GM12878 (cell line): Measurements from ENCODE around the gene TMEM45A. TPM values are rescaled to one million over a fixed set of nuclear protein-coding genes. Genes with fewer than 3 reads are reported as not detected.

Experiments
- ATAC-seq: fragments of 200-7000 bp; cut with Tn5 transposase; 3 replicates; pipeline ENCODE4 v1.9.1; 2020; ENCODE audit warnings: mild to moderate bottlenecking, moderate library complexity
- BruUV-seq: library from RNA; stranded (reverse); fragments of 400-500 nt; replicated peaks from 2 replicates; lab custom pipeline; 2021; lab: Mats Ljungman, UMichigan
- CTCF ChIA-PET: fragments of 300-600 bp; sonication (Branson Sonifier 250); formaldehyde crosslinking; extraction: SDS; loops from one replicate; lab custom pipeline; 2021; ENCODE audit warnings: inconsistent platforms; lab: Yijun Ruan, JAX
- POLR2A ChIA-PET: fragments of 350-600 bp; formaldehyde crosslinking; extraction: SDS; loops from one replicate; lab custom pipeline; 2021; ENCODE audit warnings: inconsistent platforms; lab: Charles Lee
- RAD21 ChIA-PET: fragments of 300-600 bp; sonication (Branson Sonifier 250); formaldehyde crosslinking; loops from one replicate; lab custom pipeline; 2023; ENCODE audit warnings: antibody characterized with exemption; ENCODE audit not compliant: unreplicated experiment; lab: Charles Lee
- SMC1A ChIA-PET: fragments of 300-600 bp; sonication (Branson Sonifier 250); formaldehyde crosslinking; loops from one replicate; lab custom pipeline; 2023; ENCODE audit not compliant: unreplicated experiment, uncharacterized antibody; lab: Charles Lee
- DNase-seq: peaks from one replicate; pipeline ENCODE4 v3.0.0-alpha.2; 2011; ENCODE audit warnings: low read depth, low spot score
- FAIRE-seq: peaks from 3 replicates; lab custom pipeline; 2011; peaks lifted over from hg19 to GRCh38; lab: Jason Lieb, UNC
- H2AFZ ChIP-seq: 2 replicates; pipeline ENCODE4 v1.6.0; 2011; ENCODE audit warnings: low read depth, low read length, control low read depth; ENCODE audit not compliant: control insufficient read depth
- H3K27ac ChIP-seq: 2 replicates; pipeline ENCODE4 v1.5.1; 2011; ENCODE audit warnings: control low read depth; ENCODE audit not compliant: control insufficient read depth, insufficient read depth
- H3K27me3 ChIP-seq, 2 experiments: replicated peaks in 1 of 2; 2 replicates each; pipeline versions ENCODE4 v1.6.0 to v1.6.1; 2011; ENCODE audit warnings: low read length in 1 of 2; ENCODE audit not compliant: control insufficient read depth in 2 of 2, insufficient read depth in 2 of 2
- H3K36me3 ChIP-seq, 2 experiments: 2 replicates each; pipeline ENCODE4 v1.5.1; 2011; ENCODE audit warnings: low read length in 1 of 2; ENCODE audit not compliant: control insufficient read depth in 2 of 2, insufficient read depth in 2 of 2
- H3K4me1 ChIP-seq: 2 replicates; pipeline ENCODE4 v1.6.1; 2011; ENCODE audit warnings: mild to moderate bottlenecking, low read length, moderate library complexity, mixed read lengths; ENCODE audit not compliant: control insufficient read depth, insufficient read depth
- H3K4me2 ChIP-seq: 2 replicates; pipeline ENCODE4 v1.6.0; 2011; ENCODE audit warnings: control low read depth; ENCODE audit not compliant: control insufficient read depth, insufficient read depth
- H3K4me3 ChIP-seq: fragments of 200-600 bp; sonication (generic); 2 replicates; pipeline ENCODE4 v1.5.1; 2016
- H3K79me2 ChIP-seq: 2 replicates; pipeline ENCODE4 v1.6.0; 2011; ENCODE audit warnings: low read length; ENCODE audit not compliant: control insufficient read depth, insufficient read depth
- H3K9ac ChIP-seq: 2 replicates; pipeline ENCODE4 v1.8.0; 2011; ENCODE audit warnings: low read length, control low read depth, mixed read lengths; ENCODE audit not compliant: control insufficient read depth, insufficient read depth
- H3K9me3 ChIP-seq: replicated peaks from 3 replicates; pipeline ENCODE4 v1.5.1; 2011; ENCODE audit warnings: mild to moderate bottlenecking, low read length; ENCODE audit not compliant: control insufficient read depth, insufficient read depth
- H4K20me1 ChIP-seq: 2 replicates; pipeline ENCODE4 v1.6.0; 2011; ENCODE audit not compliant: control insufficient read depth, insufficient read depth
- BCL11A ChIP-seq: IDR thresholded peaks from 2 replicates; pipeline ENCODE4 v1.6.1; 2011; ENCODE audit warnings: low read depth, low read length
- BHLHE40 ChIP-seq, 2 experiments: fragments of 450-650 bp in 1 of 2; IDR thresholded peaks; 2 replicates each; pipeline ENCODE4 v1.6.1; 2011 to 2017; ENCODE audit warnings: low read depth in 2 of 2, borderline replicate concordance in 1 of 2, improper control_type of control experiment in 1 of 2, low read length in 1 of 2, mild to moderate bottlenecking in 1 of 2
- CREM ChIP-seq: IDR thresholded peaks from 2 replicates; pipeline ENCODE4 v1.6.1; 2014; ENCODE audit warnings: antibody characterized with exemption, low read depth
- HDAC6 ChIP-seq: fragments of 200-600 bp; sonication (generic); IDR thresholded peaks from one replicate; pipeline ENCODE4 v1.8.0; 2017; ENCODE audit warnings: antibody characterized with exemption; ENCODE audit not compliant: unreplicated experiment
- HSF1 ChIP-seq: fragments of 150-350 bp; IDR thresholded peaks from 2 replicates; pipeline ENCODE4 v1.6.1; 2014; ENCODE audit warnings: mild to moderate bottlenecking, low read depth, low read length
- KAT2A ChIP-seq: conservative IDR thresholded peaks from 2 replicates; pipeline ENCODE4 v1.6.1; 2011; ENCODE audit warnings: low read depth, low read length; ENCODE audit not compliant: control insufficient read depth
- KDM1A ChIP-seq: fragments of 200-600 bp; sonication (generic); IDR thresholded peaks from 2 replicates; pipeline ENCODE4 v1.6.1; 2016; ENCODE audit warnings: borderline replicate concordance
- MTA2 ChIP-seq: fragments of 450-650 bp; IDR thresholded peaks from 2 replicates; pipeline ENCODE4 v1.6.1; 2016; ENCODE audit warnings: low read depth, mild to moderate bottlenecking, moderate library complexity
- RUNX3 ChIP-seq: IDR thresholded peaks from 2 replicates; pipeline ENCODE4 v1.6.1; 2012; ENCODE audit warnings: low read length, inconsistent platforms
- SIN3A ChIP-seq: IDR thresholded peaks from 2 replicates; pipeline ENCODE4 v1.6.1; 2012; ENCODE audit warnings: low read depth, low read length, improper control_type of control experiment
- SMAD1 ChIP-seq: fragments of 450-650 bp; IDR thresholded peaks from 2 replicates; pipeline ENCODE4 v1.6.1; 2018; ENCODE audit warnings: mild to moderate bottlenecking, low read depth; ENCODE audit not compliant: partially characterized antibody
- TARDBP ChIP-seq: IDR thresholded peaks from 2 replicates; pipeline ENCODE4 v1.6.1; 2016; ENCODE audit warnings: borderline replicate concordance
- ZBTB11 ChIP-seq: fragments of 450-650 bp; formaldehyde crosslinking; IDR thresholded peaks from 2 replicates; pipeline ENCODE4 v1.5.0; 2022; ENCODE audit warnings: mild to moderate bottlenecking, missing genetic modification characterization
- ZSCAN29 ChIP-seq: fragments of 450-650 bp; IDR thresholded peaks from 2 replicates; pipeline ENCODE4 v1.6.1; 2017; ENCODE audit warnings: mild to moderate bottlenecking, moderate library complexity
- WGBS: methylation state at CpG from one replicate; pipeline ENCODE4 v1.1.6; 2016; ENCODE audit warnings: low lambda C conversion rate; ENCODE audit not compliant: insufficient replicate concordance, insufficient coverage; ENCODE audit errors: missing lambda C conversion rate; 5-methylcytosine and 5-hydroxymethylcytosine counted together
- in situ Hi-C: fragments of 300-500 bp; cut with MboI; formaldehyde crosslinking; loops from 9 replicates; pipeline ENCODE4 v1.14.3; 2018; ENCODE audit warnings: mixed read lengths
- intact Hi-C: fragments of 100-400 bp; cut with micrococcal nuclease; formaldehyde crosslinking; loops from one replicate; pipeline ENCODE4 v1.14.2; 2022; ENCODE audit not compliant: unreplicated experiment
- polyA plus RNA-seq, 11 experiments: library from polyadenylated mRNA; depleted of rRNA in 4 of 11; unstranded in 6 of 11; stranded (reverse) in 5 of 11; fragments of >200 nt; fragmentation: Nextera tagmentation in 4 of 11; fragmentation: Illumina TruSeq in 1 of 11; extraction: Ambion mirVana in 4 of 11; extraction: Trizol in 1 of 11; gene quantifications; 1 replicate in 1 of 11; 2 replicates in 10 of 11; pipeline versions ENCODE4 v1.2.1 to v1.2.3, GENCODE V29; 2011 to 2016; ENCODE audit warnings: inconsistent platforms in 2 of 11, missing spikeins in 2 of 11, low read depth in 1 of 11
- total RNA-seq, 4 experiments: library from RNA; depleted of rRNA in 3 of 4; stranded (reverse); fragments of >200 nt in 3 of 4; fragmentation: Illumina TruSeq in 1 of 4; extraction: Trizol in 1 of 4; gene quantifications; 2 replicates each; pipeline versions ENCODE4 v1.2.1 to v1.2.3, GENCODE V29; 2013 to 2021
- TF ChIP-seq, protein P1 (sequence below): fragments of 450-650 bp; IDR thresholded peaks from 2 replicates; pipeline ENCODE4 v1.6.1; 2016; ENCODE audit warnings: mild to moderate bottlenecking
- TF ChIP-seq, protein P2 (sequence below): IDR thresholded peaks from 2 replicates; pipeline ENCODE4 v1.6.1; 2011; ENCODE audit warnings: borderline replicate concordance, low read depth, mild to moderate bottlenecking, moderate library complexity, low read length; ENCODE audit not compliant: insufficient read depth, poor library complexity, severe bottlenecking

The TMEM45A gene
- total and polyA plus RNA-seq, 10 of the 15 experiments (the other 5 are each of a cell fraction or from before 2014, with no cell fraction given): 0.34 to 5.3 (median 0.83) TPM

GRCh38 chr3:100489118-100489517 lies 3.3 kb upstream of the TMEM45A start:
- H3K4me2 ChIP-seq: no peak overlapping the region

More at GRCh38 chr3:100489118-100489517, 3.3 kb upstream of the TMEM45A start:
- no peak overlapping the region for H2AFZ ChIP-seq
- intact Hi-C loops (no loop called here), in situ Hi-C loops (no loop called here)
- SMC1A ChIA-PET: interaction anchor here (0.6 kb wide), 1 partner anchor 100 kb away, joined by 6 read pairs; no protein-coding TSS in a partner anchor
- DNase-seq (no peak), FAIRE-seq (no peak), ATAC-seq (no peak)
- RAD21 ChIA-PET: no interaction called here
- CTCF ChIA-PET: no interaction called here
- no peaks in the 10 kb centered on the region for H3K27me3 ChIP-seq
- no peaks in the 10 kb centered on the region for H3K9me3 ChIP-seq
- H3K27ac ChIP-seq: no peak overlapping the region
- no peak overlapping the region for H3K9ac ChIP-seq
- TF ChIP-seq BHLHE40 (IDR thresholded peaks at IDR 0.05; ENCODE audit: borderline replicate concordance in 1 of 2, low read depth in 2 of 2, low read length in 1 of 2): no peak
- TF ChIP-seq MTA2: no peak
- no peak for TF ChIP-seq ZBTB11 (CRISPR knock-in tag)
- TF ChIP-seq RUNX3: no peak
- no peak for TF ChIP-seq SMAD1
- no peak for TF ChIP-seq SIN3A
- no peak for TF ChIP-seq CREM
- no peak for TF ChIP-seq KDM1A
- no peak for TF ChIP-seq HSF1
- TF ChIP-seq, protein P1, sequence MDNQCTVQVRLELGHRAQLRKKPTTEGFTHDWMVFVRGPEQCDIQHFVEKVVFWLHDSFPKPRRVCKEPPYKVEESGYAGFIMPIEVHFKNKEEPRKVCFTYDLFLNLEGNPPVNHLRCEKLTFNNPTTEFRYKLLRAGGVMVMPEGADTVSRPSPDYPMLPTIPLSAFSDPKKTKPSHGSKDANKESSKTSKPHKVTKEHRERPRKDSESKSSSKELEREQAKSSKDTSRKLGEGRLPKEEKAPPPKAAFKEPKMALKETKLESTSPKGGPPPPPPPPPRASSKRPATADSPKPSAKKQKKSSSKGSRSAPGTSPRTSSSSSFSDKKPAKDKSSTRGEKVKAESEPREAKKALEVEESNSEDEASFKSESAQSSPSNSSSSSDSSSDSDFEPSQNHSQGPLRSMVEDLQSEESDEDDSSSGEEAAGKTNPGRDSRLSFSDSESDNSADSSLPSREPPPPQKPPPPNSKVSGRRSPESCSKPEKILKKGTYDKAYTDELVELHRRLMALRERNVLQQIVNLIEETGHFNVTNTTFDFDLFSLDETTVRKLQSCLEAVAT: no peak
- no peak for TF ChIP-seq HDAC6
- no peak for TF ChIP-seq BCL11A
- TF ChIP-seq, protein P2, sequence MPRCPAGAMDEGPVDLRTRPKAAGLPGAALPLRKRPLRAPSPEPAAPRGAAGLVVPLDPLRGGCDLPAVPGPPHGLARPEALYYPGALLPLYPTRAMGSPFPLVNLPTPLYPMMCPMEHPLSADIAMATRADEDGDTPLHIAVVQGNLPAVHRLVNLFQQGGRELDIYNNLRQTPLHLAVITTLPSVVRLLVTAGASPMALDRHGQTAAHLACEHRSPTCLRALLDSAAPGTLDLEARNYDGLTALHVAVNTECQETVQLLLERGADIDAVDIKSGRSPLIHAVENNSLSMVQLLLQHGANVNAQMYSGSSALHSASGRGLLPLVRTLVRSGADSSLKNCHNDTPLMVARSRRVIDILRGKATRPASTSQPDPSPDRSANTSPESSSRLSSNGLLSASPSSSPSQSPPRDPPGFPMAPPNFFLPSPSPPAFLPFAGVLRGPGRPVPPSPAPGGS: no peak
- no peak for TF ChIP-seq ZSCAN29
- TF ChIP-seq KAT2A: no peak
- TF ChIP-seq TARDBP: no peak
- BruUV-seq: no TSS peak
- no peaks in the 10 kb centered on the region for H3K36me3 ChIP-seq
- no peaks in the 10 kb centered on the region; the same call in 1 of the 2 replicates for H3K79me2 ChIP-seq
- POLR2A ChIA-PET: no interaction called here
- 77% methylated on average over 1 of the region's 1 CpG for WGBS
- peaks cover 3% of the 10 kb centered on the region for H3K4me1 ChIP-seq
- no peak overlapping the region for H3K4me3 ChIP-seq
- H4K20me1 ChIP-seq: no peaks in the 10 kb centered on the region
